ENCODE measurements around the gene GPR176. TPM values are rescaled to one million over a fixed set of nuclear protein-coding genes. Genes with fewer than 3 reads are reported as not detected.
"Not testable (repeated sequence)": the region's sequence is repeated elsewhere in the genome, so short reads cannot be mapped to it uniquely, and the experiment has no call there.

GPR176 gene
- total RNA-seq, 5 donors from 2014 or later (not counting 1 experiment from before 2014, with no cell fraction given): 0.15 to 0.30 TPM; not detected in 3

DNA sequence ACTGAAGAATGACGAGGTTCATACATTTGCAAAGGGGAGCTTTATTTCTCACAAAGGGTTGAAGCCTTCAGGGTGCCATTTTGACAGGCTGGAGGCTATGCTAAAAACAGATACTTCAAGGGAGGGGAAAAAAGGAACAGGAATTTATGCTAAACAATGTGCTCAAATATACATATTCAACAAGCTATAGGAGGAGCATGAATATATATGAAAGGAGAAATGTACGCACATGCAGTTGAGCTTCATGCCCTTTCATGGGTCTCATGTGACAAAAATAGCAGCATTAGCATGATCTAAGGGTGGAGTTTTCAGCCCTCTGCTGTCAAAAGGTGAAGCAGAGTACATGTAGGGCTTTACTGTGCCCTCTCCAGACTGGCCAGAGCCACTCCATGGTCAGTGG, 93.1 kb downstream of the GPR176 start:
- Mint-ChIP-seq H3K9me3 (no peaks in the 10 kb centered on the region), H3K36me3 (no peaks in the 10 kb centered on the region), H3K27me3 (peaks cover 14 to 35% of the 10 kb centered on the region in 2 donors), H3K4me1 (no peaks in the 10 kb centered on the region), H3K4me3 (no peak overlapping the region), H3K27ac (no peak overlapping the region)
- Histone ChIP-seq H3K4me1 (ENCODE audit: control insufficient read depth in 1 of 2, extremely low read depth in 1 of 2, insufficient read depth in 2 of 2, low read length in 2 of 2) (no peaks in the 10 kb centered on the region), H3K9me3 (no peaks in the 10 kb centered on the region), H3K4me3 (ENCODE audit: control insufficient read depth in 1 of 2, extremely low read depth in 1 of 2, low read length in 1 of 2) (no peak overlapping the region), H3K27ac (ENCODE audit: low read length) (no peak overlapping the region), H3K36me3 (ENCODE audit: control insufficient read depth in 2 of 2, extremely low read depth in 1 of 2, insufficient read depth in 1 of 2, low read length in 1 of 2) (no peaks in the 10 kb centered on the region), H3K27me3 (replicated peaks in 1 of 2; ENCODE audit: control insufficient read depth in 2 of 2, extremely low read depth in 1 of 2, insufficient read depth in 2 of 2, low read length in 1 of 2) (peaks cover 0 to 7% of the 10 kb centered on the region in 2 experiments)
- WGBS (ENCODE audit: insufficient coverage): 88% methylated on average over 1 of the region's 2 CpGs
- POLR2A ChIA-PET: interaction anchor here in 1 of 2 donors (0.6 kb wide), 1 partner anchor 143 kb away, joined by 3 read pairs; no protein-coding TSS in a partner anchor
- CTCF ChIA-PET: no interaction called here
- DNase-seq (no peak), ATAC-seq (replicated peaks in 1 of 4) (no peak)

DNA sequence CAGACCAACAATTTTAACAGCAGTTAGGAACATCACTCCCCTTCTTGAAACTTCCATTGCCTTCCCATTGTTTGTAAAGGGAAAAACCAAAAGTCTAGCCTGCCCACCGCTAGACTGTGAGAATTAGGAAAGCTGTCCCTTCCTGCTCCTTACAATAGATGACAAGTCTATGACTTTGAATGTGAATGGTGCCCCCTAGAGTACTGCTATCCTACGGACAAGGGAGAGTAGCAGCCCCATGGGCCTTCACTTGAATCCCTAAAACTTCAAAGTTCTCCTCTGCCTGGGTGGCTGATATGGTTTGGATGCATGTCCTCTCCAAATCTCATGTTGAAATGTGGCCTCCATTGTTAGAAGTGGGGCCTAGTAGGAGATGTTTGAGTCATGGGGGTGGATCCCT, 96.4 kb downstream of the GPR176 start:
- no peaks in the 10 kb centered on the region for H3K4me1 Mint-ChIP-seq
- no peak for DNase-seq
- CTCF ChIA-PET: no interaction called here
- H3K27ac Mint-ChIP-seq: no peak overlapping the region
- no peaks in the 10 kb centered on the region for H3K36me3 ChIP-seq (ENCODE audit: control insufficient read depth in 2 of 2, extremely low read depth in 1 of 2, insufficient read depth in 1 of 2, low read length in 1 of 2)
- no peaks in the 10 kb centered on the region for H3K36me3 Mint-ChIP-seq
- POLR2A ChIA-PET: no interaction called here
- ATAC-seq (replicated peaks in 1 of 4): no peak
- no peak overlapping the region for H3K4me3 ChIP-seq (ENCODE audit: control insufficient read depth in 1 of 2, extremely low read depth in 1 of 2, low read length in 1 of 2)
- H3K9me3 ChIP-seq: no peaks in the 10 kb centered on the region
- peaks cover 0 to 7% of the 10 kb centered on the region in 2 experiments for H3K27me3 ChIP-seq (replicated peaks in 1 of 2; ENCODE audit: control insufficient read depth in 2 of 2, extremely low read depth in 1 of 2, insufficient read depth in 2 of 2, low read length in 1 of 2)
- WGBS (ENCODE audit: insufficient coverage): no CpG with 5 or more reads among the region's 2 CpGs
- no peaks in the 10 kb centered on the region for H3K4me1 ChIP-seq (ENCODE audit: control insufficient read depth in 1 of 2, extremely low read depth in 1 of 2, insufficient read depth in 2 of 2, low read length in 2 of 2)
- peaks cover 7 to 18% of the 10 kb centered on the region in 2 donors for H3K27me3 Mint-ChIP-seq
- H3K9me3 Mint-ChIP-seq: no peaks in the 10 kb centered on the region
- H3K4me3 Mint-ChIP-seq: no peak overlapping the region
- no peak overlapping the region for H3K27ac ChIP-seq (ENCODE audit: low read length)

DNA sequence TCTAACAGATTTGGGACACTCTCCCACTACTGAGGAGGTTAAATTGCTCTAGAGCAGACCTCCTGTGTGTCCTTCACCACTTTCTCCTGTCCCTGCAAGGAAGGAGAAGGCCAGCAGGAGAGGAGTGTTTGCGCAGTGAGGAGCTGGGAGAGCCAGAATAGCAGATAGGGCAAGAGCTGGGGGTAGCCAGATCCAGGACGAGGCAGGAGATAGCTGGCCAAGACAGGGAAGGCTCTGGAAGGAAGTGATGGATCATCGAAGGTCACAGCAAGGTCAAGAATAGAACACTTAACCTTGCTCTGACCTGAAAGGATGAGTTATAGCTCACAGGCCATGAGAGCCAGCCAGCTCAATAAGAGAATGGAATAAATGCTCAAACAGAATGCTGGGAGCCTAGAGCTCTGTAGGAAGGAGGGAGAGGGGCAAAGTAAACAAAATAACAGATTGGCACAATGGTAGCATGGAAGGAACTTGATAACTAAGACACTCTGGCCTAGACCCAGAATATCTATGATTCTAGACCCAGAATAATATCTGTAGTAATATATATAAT, 99.9 kb downstream of the GPR176 start:
- Histone ChIP-seq H3K4me1 (ENCODE audit: control insufficient read depth in 1 of 2, extremely low read depth in 1 of 2, insufficient read depth in 2 of 2, low read length in 2 of 2) (no peaks in the 10 kb centered on the region), H3K27me3 (replicated peaks in 1 of 2; ENCODE audit: control insufficient read depth in 2 of 2, extremely low read depth in 1 of 2, insufficient read depth in 2 of 2, low read length in 1 of 2) (no peaks in the 10 kb centered on the region), H3K36me3 (ENCODE audit: control insufficient read depth in 2 of 2, extremely low read depth in 1 of 2, insufficient read depth in 1 of 2, low read length in 1 of 2) (no peaks in the 10 kb centered on the region), H3K27ac (ENCODE audit: low read length) (no peak overlapping the region), H3K4me3 (ENCODE audit: control insufficient read depth in 1 of 2, extremely low read depth in 1 of 2, low read length in 1 of 2) (no peak overlapping the region), H3K9me3 (no peaks in the 10 kb centered on the region)
- Mint-ChIP-seq H3K27me3 (peaks cover 0 to 2% of the 10 kb centered on the region in 2 donors), H3K9me3 (no peaks in the 10 kb centered on the region), H3K4me1 (no peaks in the 10 kb centered on the region), H3K36me3 (no peaks in the 10 kb centered on the region), H3K4me3 (no peak overlapping the region), H3K27ac (no peak overlapping the region)
- CTCF ChIA-PET: interaction anchor here in 1 of 2 donors (0.6 kb wide), 1 partner anchor 371 kb away, joined by 4 read pairs; no protein-coding TSS in a partner anchor
- DNase-seq (no peak), ATAC-seq (replicated peaks in 1 of 4) (no peak)
- 47% methylated on average over 3 of the region's 3 CpGs for WGBS (ENCODE audit: insufficient coverage)
- POLR2A ChIA-PET: no interaction called here

DNA sequence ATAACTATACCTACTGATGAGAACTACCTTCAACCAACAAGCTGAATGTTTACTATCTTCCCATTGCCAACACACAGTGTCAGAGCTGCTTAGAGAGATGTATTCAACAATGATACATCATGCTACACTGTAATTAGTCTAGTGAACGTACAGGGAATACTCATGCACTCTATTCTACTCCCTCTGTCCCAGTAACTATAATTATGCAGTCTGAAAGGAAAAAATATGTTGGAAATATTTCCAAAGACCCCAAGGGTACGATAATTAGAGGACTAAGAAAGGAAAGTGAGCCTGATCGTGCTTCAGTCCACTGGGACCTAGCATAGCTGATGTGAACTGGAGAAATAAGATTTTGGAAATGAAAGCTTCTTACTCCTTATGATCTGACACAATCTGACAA, 100.5 kb downstream of the GPR176 start:
- Mint-ChIP-seq H3K9me3 (no peaks in the 10 kb centered on the region), H3K27ac (no peak overlapping the region), H3K27me3 (peaks cover 0 to 4% of the 10 kb centered on the region in 2 donors), H3K4me3 (no peak overlapping the region), H3K36me3 (no peaks in the 10 kb centered on the region), H3K4me1 (no peaks in the 10 kb centered on the region)
- Histone ChIP-seq H3K9me3 (no peaks in the 10 kb centered on the region), H3K27me3 (replicated peaks in 1 of 2; ENCODE audit: control insufficient read depth in 2 of 2, extremely low read depth in 1 of 2, insufficient read depth in 2 of 2, low read length in 1 of 2) (no peaks in the 10 kb centered on the region), H3K27ac (ENCODE audit: low read length) (no peak overlapping the region), H3K4me1 (ENCODE audit: control insufficient read depth in 1 of 2, extremely low read depth in 1 of 2, insufficient read depth in 2 of 2, low read length in 2 of 2) (no peaks in the 10 kb centered on the region), H3K36me3 (ENCODE audit: control insufficient read depth in 2 of 2, extremely low read depth in 1 of 2, insufficient read depth in 1 of 2, low read length in 1 of 2) (no peaks in the 10 kb centered on the region), H3K4me3 (ENCODE audit: control insufficient read depth in 1 of 2, extremely low read depth in 1 of 2, low read length in 1 of 2) (no peak overlapping the region)
- CTCF ChIA-PET: no interaction called here
- DNase-seq: no peak
- POLR2A ChIA-PET: no interaction called here
- no peak for ATAC-seq (replicated peaks in 1 of 4)
- no CpG with 5 or more reads among the region's 3 CpGs for WGBS (ENCODE audit: insufficient coverage)

DNA sequence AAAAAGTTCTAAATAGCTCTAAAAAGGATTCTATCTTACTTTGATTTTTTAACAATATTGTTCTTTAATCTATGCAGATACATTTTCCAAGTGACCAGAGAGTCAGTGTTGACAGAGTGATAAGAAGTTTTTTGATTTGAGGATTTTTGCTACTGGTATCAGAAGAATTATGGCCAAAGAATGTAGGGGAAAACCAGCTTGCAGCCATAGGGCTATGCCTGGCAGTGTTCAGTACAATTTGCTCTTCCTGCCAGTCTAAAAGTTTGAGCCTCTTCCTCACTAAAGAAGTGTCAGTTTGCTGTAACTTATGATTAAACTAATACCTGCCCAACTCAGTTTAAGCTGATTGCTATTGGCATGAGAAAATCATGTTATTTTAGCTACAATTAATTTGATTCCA, 102.2 kb downstream of the GPR176 start:
- ChIA-PET POLR2A (no interaction called here), CTCF (no interaction called here)

DNA sequence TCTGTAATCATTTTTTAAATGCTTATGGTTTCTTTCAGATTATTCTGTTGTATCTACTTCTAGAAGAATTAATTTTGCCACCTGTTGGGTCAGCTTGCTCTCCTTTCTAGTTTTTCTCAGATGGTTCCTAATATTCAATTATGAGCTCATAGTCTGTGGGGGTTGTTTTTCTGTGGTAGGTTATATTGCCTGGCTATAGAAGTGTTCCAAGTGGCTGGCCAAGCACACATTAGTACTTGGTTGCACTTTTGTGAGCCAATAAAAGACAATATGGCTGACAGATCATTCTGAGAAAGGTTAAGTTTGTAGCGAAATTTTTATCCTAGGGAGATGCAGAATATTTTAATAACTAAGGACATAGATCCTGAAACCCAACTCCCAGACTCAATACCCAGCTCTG, 105.6 kb downstream of the GPR176 start:
- H3K27ac Mint-ChIP-seq: no peak overlapping the region
- Histone ChIP-seq H3K4me3 (ENCODE audit: control insufficient read depth in 1 of 2, extremely low read depth in 1 of 2, low read length in 1 of 2) (no peak overlapping the region), H3K4me1 (ENCODE audit: control insufficient read depth in 1 of 2, extremely low read depth in 1 of 2, insufficient read depth in 2 of 2, low read length in 2 of 2) (no peaks in the 10 kb centered on the region), H3K9me3 (no peaks in the 10 kb centered on the region), H3K27ac (ENCODE audit: low read length) (no peak overlapping the region), H3K27me3 (replicated peaks in 1 of 2; ENCODE audit: control insufficient read depth in 2 of 2, extremely low read depth in 1 of 2, insufficient read depth in 2 of 2, low read length in 1 of 2) (no peaks in the 10 kb centered on the region), H3K36me3 (ENCODE audit: control insufficient read depth in 2 of 2, extremely low read depth in 1 of 2, insufficient read depth in 1 of 2, low read length in 1 of 2) (no peaks in the 10 kb centered on the region)
- no peak for DNase-seq
- peaks cover 3 to 6% of the 10 kb centered on the region in 2 donors for H3K27me3 Mint-ChIP-seq
- no CpG with 5 or more reads among the region's 1 CpG for whole genome bisulfite sequencing (ENCODE audit: insufficient coverage)
- H3K9me3 Mint-ChIP-seq: no peaks in the 10 kb centered on the region
- ChIA-PET CTCF (no interaction called here), POLR2A (no interaction called here)
- no peaks in the 10 kb centered on the region for H3K4me1 Mint-ChIP-seq
- ATAC-seq (replicated peaks in 1 of 4): no peak
- H3K36me3 Mint-ChIP-seq: no peaks in the 10 kb centered on the region
- H3K4me3 Mint-ChIP-seq: no peak overlapping the region

More for the DNA sequence above, 102.2 kb downstream of the GPR176 start:
- H3K4me3 Mint-ChIP-seq: no peak overlapping the region
- no peaks in the 10 kb centered on the region for H3K9me3 ChIP-seq
- ATAC-seq (replicated peaks in 1 of 4): no peak
- H3K36me3 ChIP-seq (ENCODE audit: control insufficient read depth in 2 of 2, extremely low read depth in 1 of 2, insufficient read depth in 1 of 2, low read length in 1 of 2): no peaks in the 10 kb centered on the region
- H3K4me3 ChIP-seq (ENCODE audit: control insufficient read depth in 1 of 2, extremely low read depth in 1 of 2, low read length in 1 of 2): no peak overlapping the region
- no peak overlapping the region for H3K27ac ChIP-seq (ENCODE audit: low read length)
- no peaks in the 10 kb centered on the region for H3K4me1 ChIP-seq (ENCODE audit: control insufficient read depth in 1 of 2, extremely low read depth in 1 of 2, insufficient read depth in 2 of 2, low read length in 2 of 2)
- H3K36me3 Mint-ChIP-seq: no peaks in the 10 kb centered on the region
- no peak overlapping the region for H3K27ac Mint-ChIP-seq
- H3K9me3 Mint-ChIP-seq: no peaks in the 10 kb centered on the region
- H3K27me3 ChIP-seq (replicated peaks in 1 of 2; ENCODE audit: control insufficient read depth in 2 of 2, extremely low read depth in 1 of 2, insufficient read depth in 2 of 2, low read length in 1 of 2): no peaks in the 10 kb centered on the region
- no peaks in the 10 kb centered on the region for H3K4me1 Mint-ChIP-seq
- peaks cover 0 to 2% of the 10 kb centered on the region in 2 donors for H3K27me3 Mint-ChIP-seq
- no peak for DNase-seq

DNA sequence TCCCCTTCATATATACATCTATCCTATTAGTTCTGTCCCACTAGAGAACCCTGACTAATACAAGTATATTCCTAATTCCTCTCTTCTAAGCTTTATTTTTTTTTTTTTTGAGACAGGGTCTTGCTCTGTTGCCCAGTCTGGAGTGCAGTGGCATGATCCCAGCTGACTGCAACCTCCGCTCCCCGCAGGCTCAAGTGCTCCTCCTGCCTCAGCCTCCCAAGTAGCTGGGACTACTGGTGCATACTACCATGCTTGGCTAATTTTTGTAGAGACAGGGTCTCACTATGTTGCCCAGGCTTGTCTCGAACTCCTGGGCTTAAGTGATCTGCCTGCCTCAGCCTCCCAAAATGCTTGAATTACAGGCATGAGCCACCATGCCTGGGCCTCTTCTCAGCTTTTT, 107.4 kb downstream of the GPR176 start:
- H3K27me3 ChIP-seq (replicated peaks in 1 of 2; ENCODE audit: control insufficient read depth in 2 of 2, extremely low read depth in 1 of 2, insufficient read depth in 2 of 2, low read length in 1 of 2); DNase-seq; POLR2A ChIA-PET; H3K27ac Mint-ChIP-seq; H3K4me3 ChIP-seq (ENCODE audit: control insufficient read depth in 1 of 2, extremely low read depth in 1 of 2, low read length in 1 of 2); H3K9me3 ChIP-seq; H3K4me1 ChIP-seq (ENCODE audit: control insufficient read depth in 1 of 2, extremely low read depth in 1 of 2, insufficient read depth in 2 of 2, low read length in 2 of 2); H3K9me3 Mint-ChIP-seq; CTCF ChIA-PET; H3K4me3 Mint-ChIP-seq; H3K36me3 Mint-ChIP-seq; H3K4me1 Mint-ChIP-seq; H3K36me3 ChIP-seq (ENCODE audit: control insufficient read depth in 2 of 2, extremely low read depth in 1 of 2, insufficient read depth in 1 of 2, low read length in 1 of 2); H3K27ac ChIP-seq (ENCODE audit: low read length); ATAC-seq (replicated peaks in 1 of 4): not testable (repeated sequence)
- 94% methylated on average over 3 of the region's 3 CpGs for WGBS (ENCODE audit: insufficient coverage)
- peaks cover 17 to 20% of the 10 kb centered on the region in 2 donors for H3K27me3 Mint-ChIP-seq

All from T-cell (primary cell).